Stimulated activated CD4-positive, alpha-beta T cell treated with anti-CD3 and anti-CD28 coated beads, Interleukin-12 subunit alpha, Interleukin-12 subunit beta, amount 100 ng/mL, for 4 hours (primary cell): ENCODE results near the gene KRT34.

Experiments
- DNase-seq: peaks from one replicate; pipeline ENCODE4 v3.0.0-alpha.2; 2020

The KRT34 gene

DNA sequence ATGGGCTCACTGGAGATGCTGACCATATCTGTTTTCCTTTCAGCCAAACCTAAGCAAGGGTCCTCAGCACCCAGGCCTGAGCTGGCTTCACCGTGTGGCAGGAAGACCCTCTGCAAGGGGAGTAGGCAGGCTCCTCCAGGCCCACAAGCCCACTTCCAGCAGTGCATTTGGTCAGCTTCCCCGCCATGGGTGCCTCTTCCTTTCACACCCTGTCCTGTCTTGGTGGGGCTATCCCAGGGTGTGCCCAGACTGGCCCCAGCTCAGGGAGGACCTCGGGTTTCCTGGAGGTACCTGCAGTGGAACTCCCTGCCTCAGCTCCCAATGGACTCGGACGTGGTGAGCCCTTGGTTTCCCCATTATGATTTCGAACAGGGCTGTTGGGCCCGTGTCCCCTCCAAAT, 53.9 kb downstream of the KRT34 start:
- no peak for DNase-seq
